IPS DF 4.7 (cell line): ENCODE measurements around the gene SHB.
"Not testable (repeated sequence)": the region's sequence is repeated elsewhere in the genome, so short reads cannot be mapped to it uniquely, and the experiment has no call there.

Source experiments
- DNase-seq: peaks from one replicate; pipeline ENCODE4 v3.0.0-alpha.2; 2013; ENCODE audit warnings: low spot score; ENCODE audit errors: extremely low read depth

The SHB gene

DNA sequence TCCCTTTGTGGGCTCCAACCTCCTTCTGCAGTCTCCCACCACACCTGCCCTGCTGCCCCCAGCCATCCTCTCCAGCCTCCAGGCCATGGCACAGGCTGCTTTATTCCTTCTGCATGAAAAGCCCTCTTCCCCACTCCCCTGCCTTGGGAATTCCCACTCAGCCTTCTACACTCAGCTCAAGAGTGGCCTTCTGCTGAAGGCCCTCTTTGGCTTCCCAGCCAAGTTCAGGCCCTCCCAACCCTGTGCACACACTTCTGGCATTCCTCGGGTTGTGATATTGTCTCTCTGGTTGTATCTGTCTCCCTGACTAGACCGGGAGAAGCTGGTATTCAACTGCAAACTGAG lies 5.7 kb downstream of the SHB start:
- DNase-seq, result no peak

GRCh38 chr9:38062498-38063362 lies 6.3 kb downstream of the SHB start:
- DNase-seq, result no peak

DNA sequence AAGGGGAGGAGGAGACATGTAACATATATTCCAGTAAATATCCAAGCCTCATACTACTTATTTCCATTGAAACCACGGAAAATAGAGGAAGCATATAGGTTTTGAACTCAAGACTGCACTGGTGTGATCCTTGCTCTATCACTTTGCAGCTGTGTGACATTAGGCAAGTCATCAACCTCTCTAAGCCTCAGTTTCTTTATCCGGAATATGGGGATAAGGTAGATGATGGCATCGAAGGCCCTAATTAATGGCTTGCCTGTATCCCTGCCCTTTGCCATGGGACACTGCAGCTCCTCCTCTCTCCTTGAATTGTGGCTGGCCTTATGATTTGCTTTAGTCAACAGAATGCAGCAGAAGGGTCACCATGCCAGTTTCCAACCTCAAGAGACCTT lies 6.9 kb downstream of the SHB start:
- no peak for DNase-seq

DNA sequence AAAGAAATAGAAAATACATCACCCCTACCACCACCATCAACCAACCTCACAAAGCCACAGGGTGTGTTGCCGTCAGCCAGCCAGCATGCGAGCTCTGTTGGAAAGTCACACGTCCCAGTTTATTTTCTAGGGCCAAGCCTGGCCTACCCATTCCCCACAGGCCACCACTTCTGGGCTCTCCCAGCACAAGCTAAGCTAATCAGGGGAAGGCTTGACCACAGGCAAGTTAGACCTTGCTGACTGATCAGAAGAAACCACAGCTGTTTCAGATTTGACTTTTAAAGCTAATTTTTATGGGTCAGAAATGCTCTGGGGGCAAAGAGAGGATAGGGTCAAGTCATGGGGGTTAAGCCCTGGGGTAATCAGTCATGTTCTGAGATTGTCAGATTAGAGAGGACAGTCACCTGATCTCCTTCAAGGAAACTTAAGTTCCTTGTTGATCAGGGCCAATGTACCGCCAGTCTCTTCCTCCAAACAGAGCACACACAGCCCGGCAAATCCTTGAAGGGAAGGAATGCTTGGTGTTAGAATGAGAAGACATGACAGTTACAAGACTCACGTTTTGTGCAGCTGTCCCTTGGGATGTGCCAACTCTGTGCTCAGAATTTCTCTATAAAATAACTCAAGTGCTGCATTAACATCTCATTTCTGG lies 7.6 kb downstream of the SHB start:
- DNase-seq, result no peak

GRCh38 chr9:38060681-38061080 lies 8.3 kb downstream of the SHB start:
- no peak for DNase-seq

- no peak for DNase-seq
Measured at GRCh38 chr9:38059233-38059936, 9.6 kb downstream of the SHB start.

- DNase-seq, result no peak
Measured at GRCh38 chr9:38058452-38059232, 10.4 kb downstream of the SHB start.

DNA sequence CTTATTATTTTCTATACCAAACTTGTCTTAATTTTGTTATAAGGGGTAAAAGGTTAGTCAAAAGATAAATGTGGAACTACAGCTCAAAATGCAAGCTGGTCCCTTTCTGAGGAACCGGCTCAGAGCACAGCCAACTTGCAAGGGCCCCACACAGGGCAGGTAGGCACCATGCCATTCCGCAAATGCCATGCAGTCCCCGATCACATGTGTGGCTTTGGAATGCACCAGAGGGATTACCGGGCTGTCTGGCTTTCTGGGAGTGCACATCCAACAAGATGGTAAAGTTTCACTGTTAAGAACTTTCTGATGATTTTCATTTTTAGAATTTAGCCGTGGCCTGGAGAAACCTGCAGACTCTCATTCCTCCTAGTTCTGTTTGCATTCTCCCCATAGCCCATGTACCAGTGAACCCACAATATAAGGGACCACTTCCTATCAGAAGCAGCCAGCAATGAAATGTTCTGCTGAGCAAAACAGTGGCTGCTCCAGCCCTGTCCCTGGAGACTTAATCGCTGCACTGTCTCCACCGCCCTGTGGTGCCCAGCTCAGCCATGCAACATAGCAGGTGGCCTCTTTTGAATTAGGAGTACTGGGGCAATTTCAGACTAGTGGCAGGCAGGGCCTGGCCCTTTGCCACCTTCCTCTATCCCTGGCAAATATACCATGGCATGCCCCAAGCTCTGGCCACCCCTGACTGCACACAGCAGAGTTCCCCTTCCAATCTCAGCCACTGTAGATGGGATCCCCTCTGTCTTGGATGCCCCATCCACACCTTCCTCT lies 11.4 kb downstream of the SHB start:
- no peak for DNase-seq

- DNase-seq, result no peak
Measured at GRCh38 chr9:38054653-38055052, 14.4 kb downstream of the SHB start.

DNA sequence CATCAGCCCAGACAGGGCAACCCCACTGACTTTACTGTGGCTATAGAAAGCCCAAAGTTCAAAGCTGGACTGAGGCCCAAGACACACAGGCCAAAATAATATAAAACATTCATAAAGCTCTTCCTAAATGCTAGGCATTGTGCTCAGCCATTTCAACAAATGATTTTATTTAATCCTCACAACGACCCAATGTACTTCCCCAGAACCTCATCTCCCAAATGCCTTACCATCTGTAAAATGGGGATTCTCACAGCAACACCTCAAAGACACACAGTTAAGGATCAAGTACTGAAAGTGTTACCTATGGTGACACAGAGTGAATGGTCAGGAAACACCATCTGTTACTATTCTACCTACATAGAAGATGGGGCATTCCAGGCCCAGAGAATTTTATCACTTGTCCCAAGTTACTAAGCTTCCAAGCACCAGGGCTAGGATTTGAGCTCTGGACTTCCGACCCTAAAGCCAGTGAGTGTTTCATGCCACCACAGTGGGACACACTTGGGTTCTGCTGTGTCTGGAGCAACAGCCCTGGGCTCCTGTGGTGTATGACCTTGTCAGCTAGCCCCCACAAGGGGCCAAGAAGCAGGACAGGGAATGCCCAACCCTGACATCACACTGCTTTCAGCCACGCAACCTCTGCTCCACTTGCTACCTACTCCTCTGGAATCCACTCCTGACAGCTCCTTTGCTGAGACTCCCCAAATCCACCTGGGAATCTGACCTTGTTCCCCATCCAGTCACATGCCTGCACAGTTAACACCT lies 15.1 kb downstream of the SHB start:
- DNase-seq, result no peak

GRCh38 chr9:38051780-38052546 lies 17.1 kb downstream of the SHB start:
- no peak for DNase-seq

- DNase-seq, result no peak
Measured at GRCh38 chr9:38048316-38048969, 20.6 kb downstream of the SHB start.

DNA sequence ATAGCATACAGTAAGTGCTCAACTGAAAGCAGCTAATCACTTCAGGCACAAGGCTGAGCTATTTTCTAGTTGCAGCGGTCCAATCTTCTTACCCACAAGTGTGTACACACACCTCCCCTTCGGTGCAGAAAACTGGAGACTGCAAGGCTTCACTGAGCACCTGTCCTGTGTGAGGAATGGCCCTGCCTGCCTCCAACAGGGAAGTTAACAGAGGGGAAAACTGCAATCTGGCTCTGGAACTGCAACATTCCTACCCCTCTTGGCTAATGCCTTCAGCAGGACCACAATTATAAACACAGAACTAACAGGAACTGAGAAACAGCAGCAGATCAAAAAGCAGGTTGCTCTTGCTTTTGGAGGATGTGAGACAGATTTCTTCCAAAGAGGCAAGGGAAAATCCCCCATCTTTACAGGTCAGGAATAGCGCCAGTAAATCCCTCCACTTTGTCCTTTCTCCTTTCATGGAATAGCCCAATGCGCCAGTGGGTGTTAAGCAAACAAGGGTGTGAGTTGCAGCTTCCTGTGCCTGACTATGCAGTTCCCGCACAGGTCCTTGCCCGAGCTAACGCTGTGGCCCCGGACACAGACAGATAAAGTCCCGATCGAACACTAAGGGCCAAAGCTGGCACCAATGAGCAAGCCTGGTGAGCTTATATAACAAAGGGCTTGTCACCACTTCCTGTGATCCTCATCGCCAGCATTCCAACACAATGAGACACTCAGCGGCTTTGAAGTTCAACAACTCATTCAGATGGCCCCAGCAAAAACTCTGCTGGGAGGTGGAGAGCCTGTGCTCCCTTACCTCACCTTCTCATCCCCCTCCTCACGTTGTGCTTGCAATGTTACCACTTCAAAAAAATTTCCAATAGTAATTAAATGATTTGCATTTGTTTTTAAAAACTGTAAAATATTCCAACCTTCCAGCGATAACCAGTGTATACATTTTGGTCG lies 21.5 kb downstream of the SHB start:
- peak; percentile 90 for DNase-seq

DNA sequence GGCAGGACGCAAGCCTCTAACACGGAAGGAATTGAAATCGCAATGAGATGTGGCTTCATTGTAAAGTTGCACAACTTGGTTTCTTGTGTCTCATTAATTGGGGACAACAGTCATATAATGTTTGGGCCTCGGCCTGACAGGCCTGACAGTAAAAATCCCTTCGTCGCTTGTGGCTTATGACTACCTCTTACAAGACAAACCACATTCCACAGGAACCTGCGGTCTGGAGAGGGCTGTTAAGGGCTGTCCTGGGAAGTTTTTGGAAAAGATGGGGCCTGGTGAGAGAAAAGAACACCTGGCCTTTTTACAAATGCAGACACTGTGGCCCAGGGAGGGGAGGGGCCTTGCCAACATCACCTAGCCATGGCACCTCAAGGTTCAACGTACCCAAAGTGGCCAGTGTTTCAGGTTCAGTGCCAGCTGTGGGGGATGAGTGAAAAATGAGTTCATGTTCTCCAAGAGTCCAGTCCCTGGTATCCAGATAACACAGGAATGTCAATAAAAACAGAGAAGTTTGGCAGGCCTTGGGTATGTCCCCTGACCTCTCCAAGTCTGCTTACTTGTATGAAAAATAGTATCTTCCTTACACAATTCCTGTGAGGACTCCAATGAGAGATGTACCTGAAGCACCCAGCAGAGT lies 22.2 kb downstream of the SHB start:
- no peak for DNase-seq

- DNase-seq, result not testable (repeated sequence)
Measured at GRCh38 chr9:38045939-38046338, 23.1 kb downstream of the SHB start.

DNA sequence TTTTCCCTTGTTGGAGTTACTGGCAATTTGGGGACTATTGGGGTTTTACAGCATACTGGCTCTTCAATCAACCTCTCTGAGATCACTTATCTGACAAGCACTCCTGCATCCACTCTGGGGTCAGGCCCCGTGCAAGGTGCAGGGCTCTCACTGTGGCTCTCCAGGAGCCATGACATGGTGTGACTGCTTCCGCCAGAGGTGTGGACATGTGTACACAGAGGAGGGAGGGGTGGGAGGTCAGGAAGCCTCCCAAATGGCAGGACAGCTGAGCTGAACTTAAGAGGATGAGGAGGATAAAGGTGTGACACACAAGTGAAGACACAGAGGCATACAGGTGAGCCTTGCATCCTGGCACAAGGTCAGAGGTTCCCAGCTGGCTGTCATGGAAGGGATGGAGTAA lies 24.3 kb downstream of the SHB start:
- DNase-seq, result no peak

DNA sequence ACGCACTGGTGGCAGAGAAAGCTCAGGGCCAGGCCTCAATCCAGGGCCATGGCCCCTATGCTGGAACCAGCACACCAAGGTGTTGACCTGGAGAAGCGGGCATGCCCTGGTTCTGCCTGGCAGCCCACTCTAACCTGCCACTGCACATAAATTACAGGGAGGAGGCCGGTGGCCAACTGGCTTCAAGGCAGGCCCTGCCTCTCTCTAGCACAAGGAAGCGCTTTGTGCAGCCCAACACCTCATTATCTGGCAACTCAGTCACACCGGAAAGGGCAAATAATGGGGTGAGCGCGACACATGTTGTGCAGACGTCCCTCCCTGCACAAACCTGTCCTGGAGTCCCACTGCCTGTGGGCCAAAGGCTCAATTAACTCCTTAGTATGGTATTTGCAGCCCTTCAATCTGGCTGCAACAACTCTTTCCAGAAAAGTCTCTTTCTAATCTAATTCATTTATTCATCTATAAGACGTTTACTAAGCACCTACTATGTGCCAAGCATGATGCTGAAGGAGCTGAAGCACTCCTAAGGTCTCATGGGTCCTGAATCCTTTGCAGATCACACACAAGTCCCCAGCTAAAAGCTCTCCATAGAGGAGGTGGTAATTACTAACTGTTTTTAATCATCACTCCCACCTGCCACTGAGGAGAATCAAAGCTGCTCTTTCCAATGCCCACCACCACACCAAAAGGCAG lies 24.9 kb downstream of the SHB start:
- no peak for DNase-seq
